Measurements from ENCODE around the gene FBXW10B. TPM values are rescaled to one million over a fixed set of nuclear protein-coding genes. Genes with fewer than 3 reads are reported as not detected.
"Not testable (repeated sequence)": the region's sequence is repeated elsewhere in the genome, so short reads cannot be mapped to it uniquely, and the experiment has no call there.

The FBXW10B gene
- total RNA-seq, 1 experiment from 2014 or later, result 0.12 TPM

GRCh38 chr17:15642014-15642413, 22.5 kb upstream of the FBXW10B start:
- not testable (repeated sequence) for DNase-seq (ENCODE audit: low read depth)

GRCh38 chr17:15630930-15631453, 11.5 kb upstream of the FBXW10B start:
- DNase-seq (ENCODE audit: low read depth), result not testable (repeated sequence)

- DNase-seq (ENCODE audit: low read depth), result not testable (repeated sequence)
These were observed 10.5 kb upstream of the FBXW10B start for GRCh38 chr17:15629991-15630390.

- not testable (repeated sequence) for DNase-seq (ENCODE audit: low read depth)
These were observed 4.2 kb upstream of the FBXW10B start for GRCh38 chr17:15623661-15624209.

GRCh38 chr17:15623255-15623654, 3.8 kb upstream of the FBXW10B start:
- not testable (repeated sequence) for DNase-seq (ENCODE audit: low read depth)

GRCh38 chr17:15622124-15622523, 2.6 kb upstream of the FBXW10B start:
- DNase-seq (ENCODE audit: low read depth), result not testable (repeated sequence)

- DNase-seq (ENCODE audit: low read depth), result not testable (repeated sequence)
These were observed 2.7 kb downstream of the FBXW10B start for GRCh38 chr17:15616828-15617227.

GRCh38 chr17:15615850-15616249, 3.7 kb downstream of the FBXW10B start:
- DNase-seq (ENCODE audit: low read depth), result not testable (repeated sequence)

- DNase-seq (ENCODE audit: low read depth), result not testable (repeated sequence)
These were observed 6.4 kb downstream of the FBXW10B start for GRCh38 chr17:15613111-15613510.

- not testable (repeated sequence) for DNase-seq (ENCODE audit: low read depth)
These were observed 26.5 kb downstream of the FBXW10B start for GRCh38 chr17:15592960-15593359.

GRCh38 chr17:15591986-15592385, 27.5 kb downstream of the FBXW10B start:
- not testable (repeated sequence) for DNase-seq (ENCODE audit: low read depth)

GRCh38 chr17:15590844-15591243, 28.7 kb downstream of the FBXW10B start:
- not testable (repeated sequence) for DNase-seq (ENCODE audit: low read depth)

GRCh38 chr17:15589544-15590536, 29.7 kb downstream of the FBXW10B start:
- DNase-seq (ENCODE audit: low read depth), result not testable (repeated sequence)

- DNase-seq (ENCODE audit: low read depth), result not testable (repeated sequence)
These were observed 31.5 kb downstream of the FBXW10B start for GRCh38 chr17:15588017-15588416.

GRCh38 chr17:15583313-15583712, 36.2 kb downstream of the FBXW10B start:
- not testable (repeated sequence) for DNase-seq (ENCODE audit: low read depth)

- not testable (repeated sequence) for DNase-seq (ENCODE audit: low read depth)
These were observed 38.0 kb downstream of the FBXW10B start for GRCh38 chr17:15581462-15581861.

- DNase-seq (ENCODE audit: low read depth), result not testable (repeated sequence)
These were observed 42.7 kb downstream of the FBXW10B start for GRCh38 chr17:15576848-15577247.

GRCh38 chr17:15574660-15575059, 44.8 kb downstream of the FBXW10B start:
- DNase-seq (ENCODE audit: low read depth), result not testable (repeated sequence)

- not testable (repeated sequence) for DNase-seq (ENCODE audit: low read depth)
These were observed 45.6 kb downstream of the FBXW10B start for GRCh38 chr17:15573870-15574269.
